Right lobe of liver (tissue), 6 donors: ENCODE results near the gene PTPN4. TPM values are rescaled to one million over a fixed set of nuclear protein-coding genes. Genes with fewer than 3 reads are reported as not detected.

Experiments
- ATAC-seq, 4 donors: fragments of 200-7000 bp; cut with Tn5 transposase; one replicate each; pipeline ENCODE4 v1.9.1; 2020; ENCODE audit warnings: mild to moderate bottlenecking in 4 of 4, moderate library complexity in 4 of 4
- DNase-seq, 3 donors: peaks; one replicate each; pipeline ENCODE4 v3.0.0-alpha.2; 2020
- H3K27ac ChIP-seq, 3 donors: fragments of 200-600 bp; one replicate each; pipeline ENCODE4 v1.8.0; 2022
- H3K27me3 ChIP-seq, 2 donors: fragments of 200-600 bp; one replicate each; pipeline ENCODE4 v1.8.0; 2022
- H3K36me3 ChIP-seq, 4 donors: fragments of 200-600 bp; sonication (generic) in 1 of 4; one replicate each; pipeline versions ENCODE4 v1.5.1 to v1.8.0; 2017 to 2022; ENCODE audit warnings: control low read depth in 1 of 4
- H3K4me1 ChIP-seq, 4 donors: fragments of 200-600 bp; sonication (generic) in 1 of 4; one replicate each; pipeline versions ENCODE4 v1.5.1 to v1.8.0; 2017 to 2022; ENCODE audit warnings: control low read depth in 1 of 4
- H3K4me3 ChIP-seq, 3 donors: fragments of 200-600 bp; one replicate each; pipeline ENCODE4 v1.8.0; 2022
- H3K9me3 ChIP-seq, 4 donors: fragments of 200-600 bp; sonication (generic) in 1 of 4; one replicate each; pipeline versions ENCODE4 v1.5.1 to v1.8.0; 2017 to 2022; ENCODE audit warnings: control low read depth in 1 of 4
- POLR2A ChIP-seq: fragments of 450-650 bp; IDR thresholded peaks from one replicate; pipeline ENCODE4 v1.6.1; 2017; ENCODE audit warnings: antibody characterized with exemption, mild to moderate bottlenecking
- WGBS: methylation state at CpG from one replicate; pipeline ENCODE4 v1.1.6; 2018; ENCODE audit warnings: low coverage, low lambda C conversion rate; ENCODE audit not compliant: insufficient coverage; ENCODE audit errors: missing lambda C conversion rate; 5-methylcytosine and 5-hydroxymethylcytosine counted together
- intact Hi-C, 2 donors: fragments of 100-400 bp; cut with DNase I; formaldehyde crosslinking; loops; one replicate each; pipeline versions ENCODE4 v1.11.2 to v1.14.1; 2022
- total RNA-seq, 6 experiments: library from RNA; depleted of rRNA in 2 of 6; stranded (reverse); fragments of >200 nt in 2 of 6; fragmentation: NEBNext Ultra II Directional in 3 of 6; extraction: Animal tissue kit (Norgen Biotek cat#: 25700) in 3 of 6; gene quantifications; one replicate each; pipeline versions ENCODE4 v1.1.0 to v1.2.4, GENCODE V29; 2016 to 2023
- TF ChIP-seq, protein P1 (sequence below), 4 donors: fragments of 200-600 bp in 3 of 4; fragments of 450-650 bp in 1 of 4; IDR thresholded peaks; one replicate each; pipeline versions ENCODE4 v1.5.1 to v1.8.0; 2016 to 2022; ENCODE audit warnings: antibody characterized with exemption in 4 of 4, mild to moderate bottlenecking in 2 of 4
- donor health status: DM: no; HTN: yes; CAD: no.
- donor health status: DM: no; HTN: no; CAD: no.
- donor health status: DM: no; HTN: no; CAD: no.
- donor health status: DM: no; HTN: yes; CAD: no.
- donor health status: DM: no; HTN: yes; CAD: no.

The PTPN4 gene
- total RNA-seq, 6 experiments from 2014 or later, result 8.5 to 19.9 (median 14.8) TPM

DNA sequence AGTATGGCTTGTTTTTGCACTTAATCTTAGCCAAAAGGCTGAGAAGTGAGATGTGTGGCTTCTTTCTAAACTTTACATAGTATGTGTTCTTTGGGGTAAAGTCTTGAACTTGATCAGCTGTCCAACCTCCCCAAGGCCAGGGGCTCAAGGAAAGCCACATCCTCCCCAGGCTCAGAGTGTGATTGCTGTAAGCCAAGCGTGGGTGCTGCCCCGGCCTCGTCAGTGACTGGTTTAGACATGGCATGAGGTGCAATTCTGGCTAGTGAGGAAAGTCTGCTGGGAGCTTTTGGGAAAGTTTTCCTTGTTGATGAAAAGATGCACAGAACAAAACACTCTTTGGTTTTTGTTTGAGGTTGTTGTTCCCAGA lies 40.5 kb upstream of the PTPN4 start:
- H3K36me3 ChIP-seq, result no peaks in the 10 kb centered on the region
- peaks cover 0 to 32% (median 15%) of the 10 kb centered on the region in 4 donors for H3K4me1 ChIP-seq
- DNase-seq (no peak), ATAC-seq (no peak)
- H3K27me3 ChIP-seq, result no peaks in the 10 kb centered on the region
- H3K4me3 ChIP-seq, result no peak overlapping the region
- H3K27ac ChIP-seq, result no peak overlapping the region
- H3K9me3 ChIP-seq, result no peaks in the 10 kb centered on the region
- intact Hi-C loops, result no loop called here
- no peak for TF ChIP-seq POLR2A
- TF ChIP-seq, protein P1, sequence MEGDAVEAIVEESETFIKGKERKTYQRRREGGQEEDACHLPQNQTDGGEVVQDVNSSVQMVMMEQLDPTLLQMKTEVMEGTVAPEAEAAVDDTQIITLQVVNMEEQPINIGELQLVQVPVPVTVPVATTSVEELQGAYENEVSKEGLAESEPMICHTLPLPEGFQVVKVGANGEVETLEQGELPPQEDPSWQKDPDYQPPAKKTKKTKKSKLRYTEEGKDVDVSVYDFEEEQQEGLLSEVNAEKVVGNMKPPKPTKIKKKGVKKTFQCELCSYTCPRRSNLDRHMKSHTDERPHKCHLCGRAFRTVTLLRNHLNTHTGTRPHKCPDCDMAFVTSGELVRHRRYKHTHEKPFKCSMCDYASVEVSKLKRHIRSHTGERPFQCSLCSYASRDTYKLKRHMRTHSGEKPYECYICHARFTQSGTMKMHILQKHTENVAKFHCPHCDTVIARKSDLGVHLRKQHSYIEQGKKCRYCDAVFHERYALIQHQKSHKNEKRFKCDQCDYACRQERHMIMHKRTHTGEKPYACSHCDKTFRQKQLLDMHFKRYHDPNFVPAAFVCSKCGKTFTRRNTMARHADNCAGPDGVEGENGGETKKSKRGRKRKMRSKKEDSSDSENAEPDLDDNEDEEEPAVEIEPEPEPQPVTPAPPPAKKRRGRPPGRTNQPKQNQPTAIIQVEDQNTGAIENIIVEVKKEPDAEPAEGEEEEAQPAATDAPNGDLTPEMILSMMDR (IDR thresholded peaks at IDR 0.05), result no peak
- WGBS, result 81% methylated on average over 3 of the region's 3 CpGs

DNA sequence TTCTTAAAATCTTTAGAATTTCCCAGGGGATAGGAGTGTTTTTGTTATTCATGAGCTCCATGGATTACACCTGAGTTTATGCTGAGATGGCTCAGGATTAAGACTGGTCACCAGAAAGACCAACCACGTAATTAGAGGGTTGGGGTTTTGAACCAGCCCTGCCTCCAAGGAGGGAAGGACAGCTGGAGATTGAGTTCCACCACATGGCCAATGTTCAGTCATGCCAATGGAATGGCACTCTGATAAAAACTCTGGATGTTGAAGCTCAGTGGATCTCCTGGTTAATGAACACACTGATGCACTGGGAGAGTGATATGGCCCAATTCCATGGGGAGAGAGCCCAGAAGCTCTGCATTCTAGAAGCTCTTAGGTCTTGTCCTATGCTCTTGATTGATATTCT lies 38.7 kb upstream of the PTPN4 start:
- WGBS, result 88% methylated on average over 1 of the region's 1 CpG
- H3K36me3 ChIP-seq, result no peaks in the 10 kb centered on the region
- intact Hi-C loops, result no loop called here
- H3K4me1 ChIP-seq, result peaks cover 0 to 34% (median 17%) of the 10 kb centered on the region in 4 donors
- no peaks in the 10 kb centered on the region for H3K27me3 ChIP-seq
- peak in 3 of 4 donors; percentile 13 to 46 (median 45) for ATAC-seq
- no peak for TF ChIP-seq POLR2A
- H3K27ac ChIP-seq, result peak overlapping the region in 2 of 3 donors; percentile 47 to 53
- no peak overlapping the region for H3K4me3 ChIP-seq
- no peak for DNase-seq
- H3K9me3 ChIP-seq, result no peaks in the 10 kb centered on the region

DNA sequence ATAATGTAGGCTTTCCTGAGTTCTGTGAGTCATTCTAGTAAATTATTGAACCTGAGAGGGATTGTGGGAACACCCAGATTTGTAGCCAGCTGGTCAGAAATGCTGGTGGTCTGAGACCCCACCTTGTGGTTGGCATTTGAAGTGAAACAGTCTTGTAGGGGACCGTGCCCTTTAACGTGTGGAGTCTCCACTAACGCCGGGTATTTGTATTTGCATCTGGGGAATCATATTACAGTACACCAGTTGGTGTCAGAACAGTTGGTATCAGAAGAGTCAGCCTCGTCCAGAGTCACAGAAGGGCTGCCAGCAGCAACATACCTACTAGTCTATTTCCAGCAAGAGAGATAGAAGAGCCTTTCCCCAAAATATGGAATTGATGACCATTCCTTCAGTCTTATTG lies 38.3 kb upstream of the PTPN4 start:
- intact Hi-C loops, result no loop called here
- H3K27me3 ChIP-seq, result no peaks in the 10 kb centered on the region
- H3K36me3 ChIP-seq, result no peaks in the 10 kb centered on the region
- no peak for DNase-seq
- ATAC-seq, result peak; percentile 56 to 79 (median 76)
- H3K27ac ChIP-seq, result peak overlapping the region in 2 of 3 donors; percentile 47 to 53
- TF ChIP-seq, protein P1 (IDR thresholded peaks at IDR 0.05), result no peak
- TF ChIP-seq POLR2A, result no peak
- WGBS, result 25% methylated on average over 5 of the region's 5 CpGs
- peaks cover 0 to 34% (median 17%) of the 10 kb centered on the region in 4 donors for H3K4me1 ChIP-seq
- H3K9me3 ChIP-seq, result no peaks in the 10 kb centered on the region
- H3K4me3 ChIP-seq, result no peak overlapping the region

- H3K9me3 ChIP-seq, result no peaks in the 10 kb centered on the region
- DNase-seq, result no peak
- no peak overlapping the region for H3K4me3 ChIP-seq
- H3K36me3 ChIP-seq, result no peaks in the 10 kb centered on the region
- intact Hi-C loops, result no loop called here
- ATAC-seq, result peak; percentile 69 to 85 (median 73)
- WGBS, result 41% methylated on average over 3 of the region's 4 CpGs
- H3K4me1 ChIP-seq, result peaks cover 0 to 34% (median 17%) of the 10 kb centered on the region in 4 donors
- H3K27me3 ChIP-seq, result no peaks in the 10 kb centered on the region
- peak overlapping the region in 1 of 3 donors; percentile 53 for H3K27ac ChIP-seq
- TF ChIP-seq, protein P1 (IDR thresholded peaks at IDR 0.05), result no peak
- TF ChIP-seq POLR2A, result no peak
These were observed 37.8 kb upstream of the PTPN4 start for GRCh38 chr2:119721904-119722303.

GRCh38 chr2:119723186-119723585 lies 36.5 kb upstream of the PTPN4 start:
- peak in 2 of 4 donors; percentile 14 to 46 for ATAC-seq
- peak in 1 of 3 donors; percentile 32 for DNase-seq
- Histone ChIP-seq H3K36me3 (no peaks in the 10 kb centered on the region), H3K4me1 (peaks cover 0 to 34% (median 17%) of the 10 kb centered on the region in 4 donors), H3K9me3 (no peaks in the 10 kb centered on the region), H3K27ac (peak overlapping the region in 2 of 3 donors; percentile 50 to 68), H3K27me3 (no peaks in the 10 kb centered on the region), H3K4me3 (no peak overlapping the region)
- intact Hi-C loops, result no loop called here
- TF ChIP-seq, protein P1 (IDR thresholded peaks at IDR 0.05), result no peak
- no peak for TF ChIP-seq POLR2A
- WGBS, result 60% methylated on average over 8 of the region's 8 CpGs
